Tongue (tissue), 3 donors: ENCODE results near the gene BMPR1A. TPM values are rescaled to one million over a fixed set of nuclear protein-coding genes. Genes with fewer than 3 reads are reported as not detected.
A peak's percentile ranks its signal among the peaks of the same experiment; 100 is the strongest.
"Not testable (repeated sequence)": the region's sequence is repeated elsewhere in the genome, so short reads cannot be mapped to it uniquely, and the experiment has no call there.

Experiments
- DNase-seq: peaks from one replicate; pipeline ENCODE4 v3.0.0-alpha.2; 2015
- small RNA-seq: library from RNA; depleted of rRNA; stranded (forward); fragments of <200 nt; gene quantifications from one replicate; pipeline ENCODE3, GENCODE V24; 2014; ENCODE audit warnings: low replicate concordance
- total RNA-seq: library from RNA; depleted of rRNA; stranded (reverse); fragments of >200 nt; gene quantifications from one replicate; pipeline ENCODE4 v1.2.3, GENCODE V29; 2014

BMPR1A gene
- total RNA-seq, 1 donor from 2014 or later = 102 TPM

GRCh38 chr10:86969421-86970041 lies 213.1 kb downstream of the BMPR1A start:
- peak; percentile 26 for DNase-seq

- DNase-seq = peak; percentile 28
These were observed 214.0 kb downstream of the BMPR1A start for GRCh38 chr10:86970162-86970981.

GRCh38 chr10:86970982-86971231 lies 214.5 kb downstream of the BMPR1A start:
- DNase-seq = no peak

- DNase-seq = peak; percentile 89
These were observed 215.0 kb downstream of the BMPR1A start for GRCh38 chr10:86971232-86971991.

- no peak for DNase-seq
These were observed 216.4 kb downstream of the BMPR1A start for GRCh38 chr10:86972613-86973380.

- DNase-seq = peak; percentile 29
These were observed 218.1 kb downstream of the BMPR1A start for GRCh38 chr10:86974484-86974883.

GRCh38 chr10:86976362-86977056 lies 220.1 kb downstream of the BMPR1A start:
- no peak for DNase-seq

GRCh38 chr10:86978457-86978856 lies 222.0 kb downstream of the BMPR1A start:
- DNase-seq = not testable (repeated sequence)

- DNase-seq = no peak
These were observed 222.9 kb downstream of the BMPR1A start for GRCh38 chr10:86979296-86979818.

GRCh38 chr10:86979977-86980448 lies 223.6 kb downstream of the BMPR1A start:
- peak; percentile 63 for DNase-seq

GRCh38 chr10:86981020-86981419 lies 224.6 kb downstream of the BMPR1A start:
- DNase-seq = not testable (repeated sequence)

GRCh38 chr10:86981716-86982115 lies 225.3 kb downstream of the BMPR1A start:
- no peak for DNase-seq

Small RNA genes lying within 50 kb of the gene (small RNA-seq; reads per million reads assigned to genes)
- gene RNU1-19P = not detected

Other genes starting within 250 kb of the BMPR1A start
- gene WAPL, start 234.8 kb upstream of the BMPR1A start, total RNA-seq = 58.3 TPM
- not detected for gene OPN4, start 102.1 kb upstream of the BMPR1A start, total RNA-seq
- gene LDB3, start 88.1 kb upstream of the BMPR1A start, total RNA-seq = 314 TPM
- 53.6 TPM for gene MMRN2, start 201.0 kb downstream of the BMPR1A start, total RNA-seq
- 1.6 TPM for gene SNCG, start 202.0 kb downstream of the BMPR1A start, total RNA-seq
- gene ADIRF, start 211.9 kb downstream of the BMPR1A start, total RNA-seq = 13.2 TPM